WTC11 (cell line): ENCODE data around the gene ARL10. TPM values are rescaled to one million over a fixed set of nuclear protein-coding genes. Genes with fewer than 3 reads are reported as not detected.

Experiments
- AFF4 ChIP-seq: sonication (generic); formaldehyde crosslinking; IDR thresholded peaks from 2 replicates; pipeline ENCODE4 v1.8.1; 2023; ENCODE audit warnings: mild to moderate bottlenecking, missing genetic modification reagents, borderline replicate concordance
- ATF2 ChIP-seq: sonication (generic); formaldehyde crosslinking; IDR thresholded peaks from 2 replicates; pipeline ENCODE4 v1.8.1; 2022; ENCODE audit warnings: low read depth, missing genetic modification reagents, borderline replicate concordance
- E2F1 ChIP-seq: sonication (generic); formaldehyde crosslinking; IDR thresholded peaks from 2 replicates; pipeline ENCODE4 v1.8.0; 2022; ENCODE audit warnings: mild to moderate bottlenecking, missing genetic modification reagents
- E2F4 ChIP-seq: sonication (generic); formaldehyde crosslinking; IDR thresholded peaks from 2 replicates; pipeline ENCODE4 v1.8.1; 2022; ENCODE audit warnings: low read depth, mild to moderate bottlenecking, moderate library complexity, missing genetic modification reagents, borderline replicate concordance
- ESRRA ChIP-seq: sonication (generic); formaldehyde crosslinking; IDR thresholded peaks from 2 replicates; pipeline ENCODE4 v1.8.1; 2022; ENCODE audit warnings: mild to moderate bottlenecking, missing genetic modification reagents, borderline replicate concordance
- FOXP1 ChIP-seq: sonication (generic); formaldehyde crosslinking; IDR thresholded peaks from 2 replicates; pipeline ENCODE4 v1.8.0; 2022; ENCODE audit warnings: missing genetic modification reagents, mild to moderate bottlenecking, moderate library complexity, borderline replicate concordance
- GABPB1 ChIP-seq: sonication (generic); formaldehyde crosslinking; IDR thresholded peaks from 2 replicates; pipeline ENCODE4 v1.8.1; 2023; ENCODE audit warnings: mild to moderate bottlenecking, missing genetic modification reagents
- GRHL2 ChIP-seq: fragments of 250-450 bp; sonication (Bioruptor Pico); IDR thresholded peaks from 2 replicates; pipeline ENCODE4 v1.8.0; 2022; ENCODE audit warnings: mild to moderate bottlenecking, moderate library complexity; ENCODE audit not compliant: insufficient replicate concordance, severe bottlenecking
- IRF1 ChIP-seq: sonication (generic); formaldehyde crosslinking; IDR thresholded peaks from 2 replicates; pipeline ENCODE4 v1.8.0; 2023; ENCODE audit warnings: missing genetic modification reagents
- IRF2 ChIP-seq: sonication (generic); formaldehyde crosslinking; IDR thresholded peaks from 2 replicates; pipeline ENCODE4 v1.8.0; 2022; ENCODE audit warnings: low read depth, missing genetic modification reagents, borderline replicate concordance
- MXD4 ChIP-seq: fragments of 250-450 bp; sonication (Bioruptor Pico); IDR thresholded peaks from 2 replicates; pipeline ENCODE4 v1.8.0; 2021; ENCODE audit warnings: mild to moderate bottlenecking, moderate library complexity, borderline replicate concordance
- NFE2L1 ChIP-seq: sonication (generic); formaldehyde crosslinking; IDR thresholded peaks from 2 replicates; pipeline ENCODE4 v1.8.1; 2023; ENCODE audit warnings: missing genetic modification reagents
- NFYB ChIP-seq: sonication (generic); formaldehyde crosslinking; conservative IDR thresholded peaks from 2 replicates; pipeline ENCODE4 v1.8.0; 2022; ENCODE audit warnings: low read depth, missing genetic modification reagents
- NR3C1 ChIP-seq: sonication (generic); formaldehyde crosslinking; conservative IDR thresholded peaks from 2 replicates; pipeline ENCODE4 v1.8.1; 2023; ENCODE audit warnings: low read depth, mild to moderate bottlenecking, missing genetic modification reagents
- PREB ChIP-seq: sonication (generic); formaldehyde crosslinking; IDR thresholded peaks from 2 replicates; pipeline ENCODE4 v1.8.1; 2022; ENCODE audit warnings: mild to moderate bottlenecking, missing genetic modification reagents, moderate library complexity, borderline replicate concordance
- PRRX2 ChIP-seq: fragments of 250-450 bp; sonication (Bioruptor Pico); IDR thresholded peaks from 2 replicates; pipeline ENCODE4 v1.8.0; 2021; ENCODE audit warnings: mild to moderate bottlenecking
- SMAD3 ChIP-seq: sonication (generic); formaldehyde crosslinking; IDR thresholded peaks from 2 replicates; pipeline ENCODE4 v1.8.0; 2022; ENCODE audit warnings: missing genetic modification reagents, mild to moderate bottlenecking, borderline replicate concordance
- TCF7 ChIP-seq: sonication (generic); formaldehyde crosslinking; IDR thresholded peaks from 2 replicates; pipeline ENCODE4 v1.8.0; 2022; ENCODE audit warnings: mild to moderate bottlenecking, low read depth, missing genetic modification reagents, moderate library complexity
- TEAD4 ChIP-seq: sonication (generic); formaldehyde crosslinking; IDR thresholded peaks from 2 replicates; pipeline ENCODE4 v1.8.0; 2022; ENCODE audit warnings: mild to moderate bottlenecking, missing genetic modification reagents
- USF1 ChIP-seq: sonication (generic); formaldehyde crosslinking; IDR thresholded peaks from 2 replicates; pipeline ENCODE4 v1.8.0; 2022; ENCODE audit warnings: mild to moderate bottlenecking, missing genetic modification reagents
- ZNF138 ChIP-seq: sonication (generic); formaldehyde crosslinking; conservative IDR thresholded peaks from 2 replicates; pipeline ENCODE4 v1.8.1; 2022; ENCODE audit warnings: mild to moderate bottlenecking, moderate library complexity, missing genetic modification reagents
- ZNF219 ChIP-seq: sonication (generic); formaldehyde crosslinking; IDR thresholded peaks from 2 replicates; pipeline ENCODE4 v1.8.0; 2023; ENCODE audit warnings: missing genetic modification reagents, mild to moderate bottlenecking, borderline replicate concordance
- ZNF317 ChIP-seq: sonication (generic); formaldehyde crosslinking; IDR thresholded peaks from 2 replicates; pipeline ENCODE4 v1.8.1; 2023; ENCODE audit warnings: low read depth, mild to moderate bottlenecking, moderate library complexity, missing genetic modification reagents, borderline replicate concordance
- total RNA-seq: library from RNA; stranded (reverse); gene quantifications from 3 replicates; pipeline ENCODE4 v1.2.3, GENCODE V29; 2021

Gene ARL10
- total RNA-seq, 1 experiment from 2014 or later = 6.8 TPM

GRCh38 chr5:176365351-176366231, at the start of gene ARL10 (continued):
- TF ChIP-seq MXD4 = no peak
- peak; percentile 91 for TF ChIP-seq FOXP1 (CRISPR knock-in tag)
- no peak for TF ChIP-seq GABPB1
- TF ChIP-seq TCF7 (CRISPR knock-in tag) = no peak; the same call in 1 of the 2 replicates
- TF ChIP-seq E2F1 (CRISPR knock-in tag) = no peak
- TF ChIP-seq ESRRA (CRISPR knock-in tag) = peak; percentile 93
- TF ChIP-seq IRF2 (CRISPR knock-in tag) = no peak
- peak; percentile 89 for TF ChIP-seq IRF1 (CRISPR knock-in tag)
- peak; percentile 22; the same call in 1 of the 2 replicates for TF ChIP-seq ZNF219 (CRISPR knock-in tag)
- TF ChIP-seq SMAD3 (CRISPR knock-in tag) = peak; percentile 90
- no peak for TF ChIP-seq ZNF317 (CRISPR knock-in tag)
- TF ChIP-seq E2F4 (CRISPR knock-in tag) = no peak
- TF ChIP-seq PRRX2 (CRISPR knock-in tag) = no peak
- 0 out of 2 replicates have a peak, but pooled peaks have one; percentile 42 for TF ChIP-seq ZNF138 (CRISPR knock-in tag)
- TF ChIP-seq USF1 (CRISPR knock-in tag) = 0 out of 2 replicates have a peak, but pooled peaks have one; percentile 41
- TF ChIP-seq NR3C1 = no peak
- no peak for TF ChIP-seq ATF2 (CRISPR knock-in tag)
- TF ChIP-seq NFYB (CRISPR knock-in tag) = no peak
- 0 out of 2 replicates have a peak, but pooled peaks have one; percentile 39 for TF ChIP-seq NFE2L1 (CRISPR knock-in tag)
- no peak for TF ChIP-seq GRHL2
- no peak for TF ChIP-seq PREB (CRISPR knock-in tag)
- TF ChIP-seq TEAD4 (CRISPR knock-in tag) = no peak
- TF ChIP-seq AFF4 (CRISPR knock-in tag) = no peak
